ENCODE results near the gene GALNT9.

GRCh38 chr12:132270969-132271754 lies 58.2 kb downstream of the GALNT9 start:
- TF ChIP-seq POLR2A (IDR thresholded peaks at IDR 0.05): no peak
- TF ChIP-seq CTCF (IDR thresholded peaks at IDR 0.05): no peak
- TF ChIP-seq EP300 (IDR thresholded peaks at IDR 0.05): no peak

All from tibial nerve (tissue), 4 donors.